Sigmoid colon (tissue), 4 donors: ENCODE measurements around the gene ZNF701.

Experiments
- CTCF ChIP-seq, 4 experiments: fragments of 450-650 bp in 3 of 4; fragments of 200-600 bp in 1 of 4; IDR thresholded peaks; one replicate each; pipeline ENCODE4 v1.5.1; 2016 to 2019; ENCODE audit warnings: antibody characterized with exemption in 4 of 4, mild to moderate bottlenecking in 3 of 4, moderate library complexity in 2 of 4
- EP300 ChIP-seq, 4 donors: sonication (generic); formaldehyde crosslinking; IDR thresholded peaks; one replicate each; pipeline ENCODE4 v1.6.1; 2017; ENCODE audit warnings: antibody characterized with exemption in 4 of 4
- POLR2AphosphoS5 ChIP-seq, 4 donors: sonication (generic); formaldehyde crosslinking; IDR thresholded peaks; one replicate each; pipeline ENCODE4 v1.6.1; 2017; ENCODE audit warnings: antibody characterized with exemption in 4 of 4

DNA sequence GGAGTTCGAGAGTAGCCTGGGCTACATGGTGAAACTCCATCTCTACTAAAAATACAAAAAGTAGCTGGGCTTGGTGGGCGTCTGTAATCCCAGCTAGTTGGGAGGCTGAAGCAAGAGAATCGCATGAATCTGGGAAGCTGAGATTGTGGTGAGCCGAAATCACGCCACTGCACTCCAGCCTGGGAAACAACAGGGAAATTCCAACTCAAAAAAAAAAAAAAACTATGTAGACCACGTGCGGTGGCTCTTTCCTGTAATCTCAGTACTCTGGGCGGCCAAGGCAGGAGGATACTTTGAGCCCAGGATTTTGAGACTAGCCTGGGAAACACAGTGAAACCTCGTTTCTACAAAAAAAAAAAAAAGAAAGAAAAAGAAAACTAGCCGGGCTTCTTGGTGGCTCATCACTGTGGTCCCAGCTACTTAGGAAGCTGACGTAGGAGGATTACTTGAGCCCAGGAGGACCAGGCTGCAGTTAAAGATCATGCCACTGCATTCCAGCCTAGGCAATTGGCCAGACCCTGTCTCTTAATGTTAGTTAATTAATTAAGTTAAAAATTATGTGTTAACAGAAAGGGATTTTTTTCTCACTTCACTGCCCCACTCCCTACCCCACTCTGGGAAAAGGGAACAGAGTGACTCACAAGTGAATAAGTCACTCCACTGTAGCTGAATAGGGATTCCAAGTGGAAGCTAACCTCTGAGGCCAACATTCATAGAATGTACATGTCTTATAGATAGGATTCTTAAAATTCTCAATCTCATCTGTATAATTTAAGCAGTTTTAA is 65.9 kb downstream of the ZNF701 start:
- TF ChIP-seq CTCF (IDR thresholded peaks at IDR 0.05) (no peak), EP300 (IDR thresholded peaks at IDR 0.05) (no peak), POLR2AphosphoS5 (IDR thresholded peaks at IDR 0.05) (no peak)
